IPS-NIHi7 (cell line): ENCODE data around the gene CLDN4.

ENCODE experiments used
- DNase-seq: peaks from one replicate; pipeline ENCODE4 v3.0.0; 2012; ENCODE audit warnings: mixed read lengths; ENCODE audit errors: extremely low spot score

CLDN4 gene

DNA sequence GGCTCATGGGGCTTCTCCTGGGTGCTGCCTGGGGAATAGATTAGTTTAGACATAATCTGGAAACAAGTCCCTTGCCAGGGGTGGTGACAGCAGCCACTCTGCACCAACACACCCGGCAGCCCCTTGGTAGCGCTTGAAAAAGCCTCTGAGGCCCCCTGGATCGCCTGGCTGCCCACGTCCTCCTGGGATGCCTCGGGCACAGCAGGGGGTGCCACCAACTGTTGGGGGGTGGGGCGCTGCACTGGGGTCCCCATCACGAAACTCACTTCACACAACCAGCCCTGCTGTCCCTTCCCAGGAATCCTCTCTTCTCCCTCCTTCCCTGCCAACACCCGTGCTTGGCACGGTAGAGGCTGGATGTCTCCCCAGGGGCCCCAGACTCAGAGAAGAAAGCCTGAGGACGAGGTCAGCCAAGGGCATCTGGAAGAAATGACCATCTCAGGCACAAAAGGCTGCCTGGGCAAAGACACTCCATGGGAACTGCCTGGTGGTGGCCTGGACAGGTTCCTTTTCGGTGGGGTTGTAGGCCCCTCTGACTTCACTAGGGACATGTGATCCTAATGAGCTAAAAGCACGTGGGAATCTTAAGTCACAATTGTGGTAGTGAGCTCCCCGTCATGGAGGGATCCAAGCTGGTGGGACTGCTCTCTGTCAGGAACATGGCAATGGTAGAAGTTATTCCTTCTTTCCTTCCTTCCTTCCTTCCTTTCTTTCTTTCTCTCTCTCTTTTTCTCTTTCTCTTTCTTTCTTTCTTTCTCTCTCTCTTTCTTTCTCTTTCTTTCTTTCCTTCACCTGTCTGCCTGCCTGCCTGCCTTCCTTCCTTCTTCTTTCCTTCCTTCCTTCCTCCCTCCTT is 41.5 kb downstream of the CLDN4 start:
- no peak for DNase-seq

DNA sequence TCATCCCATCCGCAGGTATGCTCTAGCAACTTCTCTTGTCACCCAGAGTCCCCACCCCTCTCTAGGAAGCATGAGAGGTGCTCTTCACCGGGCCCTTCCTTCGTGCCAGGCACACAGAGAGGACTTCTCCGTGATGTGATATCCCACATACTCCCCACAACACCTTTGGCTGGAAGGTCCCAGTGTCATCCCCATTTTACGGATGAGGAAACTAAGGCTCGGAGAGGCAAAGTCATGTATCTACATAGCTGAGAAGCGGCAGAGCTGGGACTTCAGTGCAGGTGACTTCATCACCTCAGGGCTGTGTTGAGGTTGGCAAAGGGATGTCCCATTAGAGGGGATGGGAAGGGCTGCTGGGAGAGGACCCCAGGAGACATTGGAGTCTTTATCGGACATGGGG is 45.6 kb downstream of the CLDN4 start:
- no peak for DNase-seq

DNA sequence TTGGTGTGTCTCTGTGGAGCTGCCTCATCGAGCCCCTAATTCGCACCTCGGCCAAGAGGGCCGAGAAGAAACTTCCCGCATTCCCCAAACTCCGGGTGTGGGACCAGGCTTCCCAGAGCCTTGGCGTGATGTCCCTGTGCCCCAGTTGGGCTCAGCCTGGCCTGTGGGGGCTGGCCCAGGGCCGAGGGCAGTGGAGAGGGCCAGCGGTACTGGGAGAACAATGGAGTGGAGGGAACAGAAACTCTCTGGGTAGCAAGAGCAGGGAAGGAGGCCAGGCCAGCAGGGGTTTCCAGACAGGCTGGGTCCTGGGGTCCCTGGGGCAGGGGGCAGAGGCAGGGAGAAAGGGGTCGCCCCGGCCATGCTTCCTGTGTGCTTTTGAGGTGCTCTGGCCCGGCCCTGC is 46.2 kb downstream of the CLDN4 start:
- DNase-seq = no peak

DNA sequence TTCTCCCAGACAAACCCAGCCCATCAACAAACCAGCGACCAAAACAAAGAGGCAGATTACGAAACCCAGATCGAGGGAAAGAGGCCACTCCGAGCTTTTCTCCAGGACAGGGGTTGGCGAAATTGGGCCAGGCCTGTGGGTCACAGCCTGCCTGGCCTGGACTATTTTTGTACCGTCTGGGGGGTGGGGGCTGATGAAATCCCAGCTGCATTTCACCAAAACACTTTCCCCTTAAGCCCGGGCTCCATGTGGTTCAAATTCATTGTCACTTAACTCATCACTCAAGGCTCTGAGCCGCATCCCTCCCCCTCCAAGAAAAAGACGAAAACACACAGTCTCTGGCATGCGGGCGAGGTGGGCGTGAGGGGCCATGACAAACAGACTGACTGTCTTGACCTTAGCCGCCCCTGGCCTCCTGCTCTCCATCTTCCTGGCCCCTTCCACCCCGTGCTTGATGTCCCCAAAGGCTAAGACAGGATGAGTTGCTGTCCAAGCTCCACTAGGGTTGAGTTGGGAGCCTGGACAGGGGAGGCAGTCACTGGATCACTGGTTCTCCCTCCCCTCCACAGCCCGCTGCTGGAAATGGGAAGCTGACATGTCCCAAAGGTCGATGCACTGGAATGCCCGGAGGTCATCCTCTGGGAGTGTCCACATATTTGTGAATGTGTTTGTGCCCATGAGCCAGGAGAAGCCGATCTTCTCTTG is 49.3 kb downstream of the CLDN4 start:
- DNase-seq = no peak

DNA sequence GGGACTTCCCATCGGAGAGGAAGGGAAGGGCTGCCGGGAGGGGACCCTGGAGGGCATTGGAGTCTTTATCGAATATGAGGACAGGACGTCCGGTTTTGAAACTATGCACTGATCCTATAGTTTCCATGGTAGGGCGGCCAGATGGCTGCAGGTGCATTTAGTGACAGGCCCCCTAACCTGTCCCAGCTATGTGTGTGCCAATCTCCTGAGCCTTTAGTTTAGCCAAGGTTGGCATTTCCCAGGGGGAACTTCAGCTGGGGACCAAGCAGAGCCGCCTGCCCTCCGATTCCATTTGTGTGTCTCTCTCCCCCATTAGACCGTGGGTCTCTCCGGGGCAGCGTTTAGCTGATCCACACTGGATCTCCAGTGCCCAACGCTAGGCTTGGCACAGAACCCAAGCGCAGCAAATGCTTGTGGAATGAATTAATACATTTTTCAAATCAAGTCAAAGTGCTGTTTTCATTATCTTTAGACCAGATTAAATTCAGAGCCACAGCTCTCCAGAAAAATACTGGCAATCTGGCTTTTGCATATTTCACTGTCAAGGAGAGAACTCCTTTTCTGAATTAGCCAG is 50.0 kb downstream of the CLDN4 start:
- no peak for DNase-seq

DNA sequence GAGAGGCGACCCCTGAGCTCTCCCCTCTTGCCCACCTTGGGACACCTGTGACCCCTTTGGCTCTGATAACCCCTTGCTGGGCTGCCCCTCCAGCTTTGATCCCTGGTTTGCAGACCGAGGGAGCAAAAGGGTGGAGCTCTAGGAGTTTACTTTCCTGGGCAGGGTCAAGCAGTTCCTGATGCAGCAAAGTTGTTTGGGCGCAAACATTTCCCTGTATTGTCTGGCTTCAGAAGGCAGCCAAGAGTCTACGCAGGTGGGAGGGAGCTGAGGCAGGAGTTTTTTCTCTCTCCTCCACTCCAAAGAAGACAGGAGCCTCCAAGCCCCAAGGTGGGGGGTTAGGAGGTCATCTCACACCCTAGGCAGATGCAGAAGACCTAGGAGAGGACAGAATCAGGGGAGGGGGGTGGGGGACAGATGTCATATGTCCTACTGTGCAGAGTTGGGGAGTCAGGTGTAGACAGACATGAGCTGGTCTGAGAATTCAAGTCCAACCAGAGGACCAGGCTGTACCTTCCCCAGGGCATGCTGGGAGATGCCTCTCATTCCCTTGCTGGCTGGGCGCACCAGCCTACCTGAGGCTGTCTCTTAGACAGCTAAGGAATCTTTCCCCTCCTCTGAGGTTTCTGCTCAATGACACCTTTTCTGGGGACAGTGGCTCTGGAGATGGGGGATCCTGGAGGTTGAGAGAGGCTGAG is 50.7 kb downstream of the CLDN4 start:
- DNase-seq = no peak

- DNase-seq = no peak
These were observed 51.2 kb downstream of the CLDN4 start for GRCh38 chr7:73882047-73882402.
